ENCODE data around the gene DMD.
"Not testable (repeated sequence)": the region's sequence is repeated elsewhere in the genome, so short reads cannot be mapped to it uniquely, and the experiment has no call there.

Gene DMD

GRCh38 chrX:31377821-31378220 is 1833.5 kb downstream of the DMD start:
- DNase-seq, result not testable (repeated sequence)

GRCh38 chrX:31376408-31377022 is 1834.8 kb downstream of the DMD start:
- DNase-seq, result peak in 1 of 2 donors; percentile 2

GRCh38 chrX:31374786-31375185 is 1836.6 kb downstream of the DMD start:
- DNase-seq, result no peak

GRCh38 chrX:31371956-31372355 is 1839.4 kb downstream of the DMD start:
- no peak for DNase-seq

GRCh38 chrX:31367816-31368215 is 1843.5 kb downstream of the DMD start:
- no peak for DNase-seq

GRCh38 chrX:31366041-31366440 is 1845.3 kb downstream of the DMD start:
- no peak for DNase-seq

- no peak for DNase-seq
These were observed 1854.8 kb downstream of the DMD start for GRCh38 chrX:31356275-31357212.

GRCh38 chrX:31355206-31355955 is 1856.0 kb downstream of the DMD start:
- no peak for DNase-seq

- no peak for DNase-seq
These were observed 1858.3 kb downstream of the DMD start for GRCh38 chrX:31353095-31353494.

- no peak for DNase-seq
These were observed 1860.6 kb downstream of the DMD start for GRCh38 chrX:31350808-31351074.

GRCh38 chrX:31349515-31349914 is 1861.8 kb downstream of the DMD start:
- DNase-seq, result no peak

GRCh38 chrX:31340587-31340986 is 1870.8 kb downstream of the DMD start:
- no peak for DNase-seq

- no peak for DNase-seq
These were observed 1872.4 kb downstream of the DMD start for GRCh38 chrX:31338991-31339350.

- DNase-seq, result no peak
These were observed 1874.0 kb downstream of the DMD start for GRCh38 chrX:31337332-31337731.

GRCh38 chrX:31336419-31336818 is 1874.9 kb downstream of the DMD start:
- DNase-seq, result no peak

- DNase-seq, result no peak
These were observed 1876.4 kb downstream of the DMD start for GRCh38 chrX:31334997-31335396.

GRCh38 chrX:31333165-31333831 is 1878.1 kb downstream of the DMD start:
- no peak for DNase-seq

GRCh38 chrX:31331928-31332327 is 1879.4 kb downstream of the DMD start:
- no peak for DNase-seq

GRCh38 chrX:31331015-31331414 is 1880.3 kb downstream of the DMD start:
- no peak for DNase-seq

GRCh38 chrX:31329298-31329697 is 1882.1 kb downstream of the DMD start:
- no peak for DNase-seq

- no peak for DNase-seq
These were observed 1887.7 kb downstream of the DMD start for GRCh38 chrX:31323658-31324057.

GRCh38 chrX:31320740-31321139 is 1890.6 kb downstream of the DMD start:
- DNase-seq, result no peak

- DNase-seq, result no peak
These were observed 1891.8 kb downstream of the DMD start for GRCh38 chrX:31319586-31319985.
